Urinary bladder (tissue), 4 donors: ENCODE results near the gene CR1. TPM values are rescaled to one million over a fixed set of nuclear protein-coding genes. Genes with fewer than 3 reads are reported as not detected.
"Not testable (repeated sequence)": the region's sequence is repeated elsewhere in the genome, so short reads cannot be mapped to it uniquely, and the experiment has no call there.

Experiments used
- DNase-seq: peaks from one replicate; pipeline ENCODE4 v3.0.0-alpha.2; 2015; ENCODE audit errors: extremely low spot score
- H3K27ac ChIP-seq: one replicate; pipeline ENCODE4 v1.5.1; 2013; ENCODE audit warnings: low read depth, mild to moderate bottlenecking, moderate library complexity
- H3K36me3 ChIP-seq: one replicate; pipeline ENCODE4 v1.6.1; 2013; ENCODE audit warnings: mild to moderate bottlenecking, moderate library complexity; ENCODE audit not compliant: insufficient read depth
- H3K4me1 ChIP-seq: one replicate; pipeline ENCODE4 v1.6.1; 2013; ENCODE audit warnings: mild to moderate bottlenecking, moderate library complexity; ENCODE audit not compliant: insufficient read depth
- H3K4me3 ChIP-seq: one replicate; pipeline ENCODE4 v1.5.1; 2013; ENCODE audit warnings: low read depth, low read length
- WGBS: extraction: QIAGEN DNeasy Blood & Tissue Kit; methylation state at CpG from one replicate; pipeline ENCODE4 v1.1.7; 2013; 5-methylcytosine and 5-hydroxymethylcytosine counted together
- polyA plus RNA-seq: library from polyadenylated mRNA; stranded (reverse); fragments of 200-250 nt; gene quantifications from one replicate; pipeline ENCODE4 v1.2.3, GENCODE V29; 2013
- total RNA-seq: library from RNA; depleted of rRNA; stranded (reverse); fragments of >200 nt; gene quantifications from one replicate; pipeline ENCODE4 v1.2.3, GENCODE V29; 2014
- donor health status: healthy with polysubstance abuse.
- donor health status: healthy.

CR1 gene
- total and polyA plus RNA-seq, 2 donors, result 1.7 to 6.7 TPM

DNA sequence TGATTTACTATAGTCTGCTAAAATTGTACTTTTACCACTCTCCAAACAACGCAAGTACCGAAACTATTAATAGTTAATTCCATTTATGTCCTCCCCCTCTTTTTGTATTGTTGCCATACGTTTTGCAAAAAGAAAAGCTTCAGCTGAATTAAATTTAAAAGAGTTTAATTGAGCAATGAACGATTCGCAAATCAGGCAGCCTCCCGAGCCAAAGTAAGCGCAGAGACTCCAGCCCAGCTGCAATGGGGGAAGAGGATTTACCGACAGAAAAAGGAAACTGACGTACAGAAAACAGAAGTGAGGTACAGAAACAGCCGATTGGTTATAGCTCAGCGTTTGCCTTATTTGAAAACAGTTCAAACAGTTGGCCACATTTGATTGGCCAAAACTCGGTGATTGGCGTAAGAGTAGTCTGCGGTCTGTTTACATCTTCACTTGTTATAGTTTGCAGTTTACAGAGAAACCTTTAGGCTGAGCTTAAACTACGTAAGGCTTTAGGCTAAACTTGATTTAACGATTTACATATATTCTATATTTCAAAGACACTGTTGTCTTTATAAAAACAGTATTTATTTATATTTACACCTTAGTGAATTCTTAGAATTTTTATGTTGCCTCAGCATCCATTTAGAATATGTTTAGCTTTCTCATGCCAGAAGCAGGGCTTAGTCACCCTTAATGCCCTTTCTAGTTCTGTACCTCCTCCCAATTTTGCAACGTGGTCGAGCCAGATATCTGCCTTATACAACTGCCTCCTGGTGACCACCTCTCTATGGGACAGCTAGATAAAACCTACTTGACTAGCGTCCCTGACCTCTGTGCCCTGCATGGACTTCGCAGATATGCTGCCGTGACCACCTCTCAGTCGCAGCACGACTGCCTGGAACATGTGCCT lies 23.8 kb downstream of the CR1 start:
- no peak overlapping the region for H3K27ac ChIP-seq
- H3K36me3 ChIP-seq, result no peaks in the 10 kb centered on the region
- 80% methylated on average over 23 of the region's 23 CpGs for WGBS
- DNase-seq, result no peak
- no peaks in the 10 kb centered on the region for H3K4me1 ChIP-seq
- H3K4me3 ChIP-seq, result no peak overlapping the region

GRCh38 chr1:207520400-207521345 lies 24.7 kb downstream of the CR1 start:
- WGBS, result 74% methylated on average over 10 of the region's 10 CpGs
- not testable (repeated sequence) for H3K27ac ChIP-seq, DNase-seq, H3K4me1 ChIP-seq, H3K36me3 ChIP-seq, H3K4me3 ChIP-seq

GRCh38 chr1:207525239-207525638 lies 29.3 kb downstream of the CR1 start:
- H3K4me3 ChIP-seq, H3K27ac ChIP-seq, H3K36me3 ChIP-seq, H3K4me1 ChIP-seq, DNase-seq: not testable (repeated sequence)
- WGBS, result 69% methylated on average over 2 of the region's 3 CpGs

DNA sequence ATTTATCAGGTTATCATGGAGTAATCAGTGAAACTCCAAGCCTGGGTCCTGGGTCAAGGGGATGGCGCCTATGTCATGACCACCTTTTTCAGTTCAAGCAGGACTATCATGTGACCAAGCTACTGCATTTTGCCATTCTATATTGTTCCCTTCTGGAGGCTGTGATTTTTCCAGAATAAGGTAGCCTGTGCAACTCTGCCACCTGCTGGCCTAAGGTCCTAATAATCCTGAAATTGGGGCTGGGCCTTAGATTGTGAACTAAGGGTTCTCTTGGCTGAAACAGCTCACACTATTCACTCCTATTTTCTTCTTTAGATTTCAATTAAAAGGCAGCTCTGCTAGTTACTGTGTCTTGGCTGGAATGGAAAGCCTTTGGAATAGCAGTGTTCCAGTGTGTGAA lies 32.4 kb downstream of the CR1 start:
- WGBS, result no CpG with 5 or more reads among the region's 1 CpG

DNA sequence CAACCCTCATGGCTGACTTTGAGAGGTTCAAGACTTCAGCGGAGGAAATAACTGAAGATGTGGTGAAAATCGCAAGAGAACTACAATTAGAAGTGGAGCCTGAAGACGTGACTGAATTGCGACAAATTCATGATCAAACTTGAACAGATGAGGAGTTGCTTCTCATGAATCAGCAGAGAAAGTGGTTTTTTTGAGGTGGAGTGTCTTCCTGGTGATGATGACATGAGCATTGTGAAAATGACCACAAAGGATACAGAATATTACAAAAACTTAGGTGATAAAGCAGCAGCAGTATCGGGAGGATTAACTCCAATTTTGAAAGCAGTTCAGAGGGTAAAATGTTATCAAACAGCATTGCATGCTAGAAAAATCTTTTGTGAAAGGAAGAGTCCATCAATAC lies 40.3 kb downstream of the CR1 start:
- no CpG with 5 or more reads among the region's 5 CpGs for WGBS
- not testable (repeated sequence) for DNase-seq, H3K4me3 ChIP-seq, H3K36me3 ChIP-seq, H3K27ac ChIP-seq, H3K4me1 ChIP-seq

More for the DNA sequence above, 32.4 kb downstream of the CR1 start:
- not testable (repeated sequence) for DNase-seq, H3K36me3 ChIP-seq, H3K27ac ChIP-seq, H3K4me1 ChIP-seq, H3K4me3 ChIP-seq

DNA sequence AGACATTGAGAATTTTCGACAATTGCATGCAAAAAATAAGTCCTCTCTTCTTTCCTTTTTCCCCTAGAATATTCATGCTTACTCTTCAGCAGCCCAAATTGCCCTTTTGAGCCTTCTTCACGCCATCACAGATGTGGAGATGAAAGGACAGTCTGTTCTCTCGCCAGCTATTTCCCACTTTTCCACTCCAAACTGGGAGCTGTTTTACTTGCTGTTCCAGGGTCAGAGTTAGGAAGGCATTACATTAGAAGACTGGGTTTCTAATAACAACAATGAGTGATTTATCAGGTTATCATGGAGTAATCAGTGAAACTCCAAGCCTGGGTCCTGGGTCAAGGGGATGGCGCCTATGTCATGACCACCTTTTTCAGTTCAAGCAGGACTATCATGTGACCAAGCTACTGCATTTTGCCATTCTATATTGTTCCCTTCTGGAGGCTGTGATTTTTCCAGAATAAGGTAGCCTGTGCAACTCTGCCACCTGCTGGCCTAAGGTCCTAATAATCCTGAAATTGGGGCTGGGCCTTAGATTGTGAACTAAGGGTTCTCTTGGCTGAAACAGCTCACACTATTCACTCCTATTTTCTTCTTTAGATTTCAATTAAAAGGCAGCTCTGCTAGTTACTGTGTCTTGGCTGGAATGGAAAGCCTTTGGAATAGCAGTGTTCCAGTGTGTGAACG lies 50.9 kb downstream of the CR1 start:
- not testable (repeated sequence) for H3K4me3 ChIP-seq, DNase-seq, H3K36me3 ChIP-seq, H3K4me1 ChIP-seq, H3K27ac ChIP-seq
- WGBS, result no CpG with 5 or more reads among the region's 5 CpGs

DNA sequence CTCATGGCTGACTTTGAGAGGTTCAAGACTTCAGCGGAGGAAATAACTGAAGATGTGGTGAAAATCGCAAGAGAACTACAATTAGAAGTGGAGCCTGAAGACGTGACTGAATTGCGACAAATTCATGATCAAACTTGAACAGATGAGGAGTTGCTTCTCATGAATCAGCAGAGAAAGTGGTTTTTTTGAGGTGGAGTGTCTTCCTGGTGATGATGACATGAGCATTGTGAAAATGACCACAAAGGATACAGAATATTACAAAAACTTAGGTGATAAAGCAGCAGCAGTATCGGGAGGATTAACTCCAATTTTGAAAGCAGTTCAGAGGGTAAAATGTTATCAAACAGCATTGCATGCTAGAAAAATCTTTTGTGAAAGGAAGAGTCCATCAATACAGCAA lies 58.9 kb downstream of the CR1 start:
- not testable (repeated sequence) for H3K36me3 ChIP-seq, H3K4me1 ChIP-seq, DNase-seq, H3K4me3 ChIP-seq, H3K27ac ChIP-seq
- WGBS, result no CpG with 5 or more reads among the region's 5 CpGs

DNA sequence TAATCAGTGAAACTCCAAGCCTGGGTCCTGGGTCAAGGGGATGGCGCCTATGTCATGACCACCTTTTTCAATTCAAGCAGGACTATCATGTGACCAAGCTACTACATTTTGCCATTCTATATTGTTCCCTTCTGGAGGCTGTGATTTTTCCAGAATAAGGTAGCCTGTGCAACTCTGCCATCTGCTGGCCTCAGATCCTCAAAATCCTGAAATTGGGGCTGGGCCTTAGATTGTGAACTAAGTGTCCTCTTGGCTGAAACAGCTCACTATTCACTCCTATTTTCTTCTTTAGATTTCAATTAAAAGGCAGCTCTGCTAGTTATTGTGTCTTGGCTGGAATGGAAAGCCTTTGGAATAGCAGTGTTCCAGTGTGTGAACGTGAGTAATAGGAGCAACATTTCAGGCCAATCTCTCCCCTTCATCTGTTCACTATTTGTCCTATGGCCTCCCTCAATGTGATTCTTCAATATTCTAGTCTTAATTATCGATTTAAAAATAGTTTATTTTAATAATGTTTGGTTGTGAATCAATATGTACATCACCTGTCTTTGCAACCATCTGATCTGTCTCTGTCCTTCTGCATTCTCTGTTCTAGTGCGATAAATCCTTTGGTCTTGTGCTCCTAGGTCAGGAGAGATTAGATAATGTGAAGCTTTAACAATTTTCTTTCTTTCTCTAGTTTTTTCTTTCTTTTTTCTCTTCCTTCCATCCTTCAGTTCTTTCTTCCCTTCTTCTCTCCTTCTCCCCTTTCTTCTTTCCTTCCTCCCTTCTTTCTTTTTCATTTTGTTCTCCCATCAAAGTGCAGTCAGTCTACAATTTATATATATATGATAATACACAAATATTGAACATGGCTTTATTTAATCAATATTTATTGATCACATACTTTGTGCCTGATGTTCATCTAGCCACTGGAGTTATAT lies 69.8 kb downstream of the CR1 start:
- H3K36me3 ChIP-seq, result no peaks in the 10 kb centered on the region
- no peak for DNase-seq
- WGBS, result 58% methylated on average over 4 of the region's 4 CpGs
- no peak overlapping the region for H3K4me3 ChIP-seq
- no peaks in the 10 kb centered on the region for H3K4me1 ChIP-seq
- no peak overlapping the region for H3K27ac ChIP-seq

DNA sequence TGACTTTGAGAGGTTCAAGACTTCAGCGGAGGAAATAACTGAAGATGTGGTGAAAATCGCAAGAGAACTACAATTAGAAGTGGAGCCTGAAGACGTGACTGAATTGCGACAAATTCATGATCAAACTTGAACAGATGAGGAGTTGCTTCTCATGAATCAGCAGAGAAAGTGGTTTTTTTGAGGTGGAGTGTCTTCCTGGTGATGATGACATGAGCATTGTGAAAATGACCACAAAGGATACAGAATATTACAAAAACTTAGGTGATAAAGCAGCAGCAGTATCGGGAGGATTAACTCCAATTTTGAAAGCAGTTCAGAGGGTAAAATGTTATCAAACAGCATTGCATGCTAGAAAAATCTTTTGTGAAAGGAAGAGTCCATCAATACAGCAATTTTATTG lies 76.0 kb downstream of the CR1 start:
- DNase-seq, H3K4me3 ChIP-seq, H3K27ac ChIP-seq, H3K36me3 ChIP-seq, H3K4me1 ChIP-seq: not testable (repeated sequence)
- WGBS, result no CpG with 5 or more reads among the region's 5 CpGs

GRCh38 chr1:207573074-207573473 lies 77.1 kb downstream of the CR1 start:
- H3K27ac ChIP-seq, H3K4me3 ChIP-seq, H3K4me1 ChIP-seq, DNase-seq, H3K36me3 ChIP-seq: not testable (repeated sequence)
- WGBS, result 76% methylated on average over 5 of the region's 5 CpGs

DNA sequence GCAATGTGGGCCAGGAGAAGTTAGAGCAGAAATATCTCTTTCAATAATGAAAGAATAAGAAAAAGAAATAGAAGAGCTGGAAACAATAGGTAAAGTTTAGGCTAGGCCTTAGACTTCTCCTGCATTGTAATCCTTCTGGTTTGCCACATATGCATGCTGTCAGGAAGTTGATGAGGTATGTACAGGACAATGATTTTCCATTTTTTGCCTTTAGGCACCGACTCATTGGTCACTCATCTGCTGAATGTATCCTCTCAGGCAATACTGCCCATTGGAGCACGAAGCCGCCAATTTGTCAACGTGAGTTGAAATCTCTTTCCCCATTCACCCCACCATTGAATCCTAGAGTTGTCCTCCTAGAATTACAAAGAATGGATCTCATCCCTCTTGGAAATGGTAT lies 79.4 kb downstream of the CR1 start:
- not testable (repeated sequence) for H3K36me3 ChIP-seq, H3K4me1 ChIP-seq, H3K4me3 ChIP-seq, H3K27ac ChIP-seq, DNase-seq
- WGBS, result 89% methylated on average over 4 of the region's 4 CpGs

DNA sequence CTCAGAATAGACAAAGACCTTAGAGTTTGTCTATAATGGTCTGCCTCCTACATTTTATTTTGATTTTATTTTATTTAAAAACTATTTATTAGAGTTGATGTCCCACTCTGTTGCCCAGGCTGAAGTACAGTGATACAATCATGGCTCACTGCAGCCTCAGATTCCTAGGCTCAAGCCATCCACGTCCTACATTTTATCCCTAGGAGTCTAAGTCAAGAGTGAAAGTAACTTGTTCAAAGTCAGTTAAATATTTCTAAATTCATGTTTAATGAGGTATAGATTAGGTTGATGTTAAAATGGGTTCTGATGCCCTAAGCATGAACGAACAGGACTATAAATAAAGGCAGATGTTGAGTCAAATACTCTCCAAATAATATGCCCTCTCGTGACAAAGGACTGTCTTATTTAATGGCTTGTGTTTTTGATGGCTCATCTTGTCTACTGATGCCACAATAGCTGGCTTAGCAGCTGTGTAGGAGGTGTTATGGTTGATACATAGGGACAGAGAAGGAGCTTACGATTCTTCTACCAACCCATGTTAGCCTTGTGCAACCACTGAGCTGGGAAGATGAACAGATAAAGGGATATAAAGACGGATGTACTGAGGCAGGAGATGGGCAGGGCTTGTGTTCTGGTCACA lies 83.0 kb downstream of the CR1 start:
- H3K4me1 ChIP-seq, result no peaks in the 10 kb centered on the region
- 58% methylated on average over 5 of the region's 5 CpGs for WGBS
- H3K36me3 ChIP-seq, result no peaks in the 10 kb centered on the region
- no peak overlapping the region for H3K27ac ChIP-seq
- DNase-seq, result no peak
- no peak overlapping the region for H3K4me3 ChIP-seq
